IPS DF 6.9 (cell line): ENCODE measurements around the gene PPIL1.
"Not testable (repeated sequence)": the region's sequence is repeated elsewhere in the genome, so short reads cannot be mapped to it uniquely, and the experiment has no call there.

Experiments used
- DNase-seq: peaks from one replicate; pipeline ENCODE4 v3.0.0-alpha.2; 2013; ENCODE audit warnings: low read depth, low spot score
- H3K27ac ChIP-seq: one replicate; pipeline ENCODE4 v1.5.1; 2013; ENCODE audit warnings: low read length, control low read depth
- H3K27me3 ChIP-seq: 2 replicates; pipeline ENCODE4 v1.6.1; 2013; ENCODE audit warnings: mild to moderate bottlenecking, low read length; ENCODE audit not compliant: control insufficient read depth, insufficient read depth
- H3K36me3 ChIP-seq: 2 replicates; pipeline ENCODE4 v1.6.1; 2013; ENCODE audit warnings: low read length; ENCODE audit not compliant: control insufficient read depth, insufficient read depth
- H3K4me1 ChIP-seq: 2 replicates; pipeline ENCODE4 v1.6.1; 2013; ENCODE audit warnings: low read length; ENCODE audit not compliant: control insufficient read depth, insufficient read depth
- H3K4me3 ChIP-seq: 2 replicates; pipeline ENCODE4 v1.5.1; 2013; ENCODE audit warnings: mild to moderate bottlenecking, low read length
- H3K9me3 ChIP-seq: 2 replicates; pipeline ENCODE4 v1.6.1; 2013; ENCODE audit warnings: low read length, inconsistent platforms; ENCODE audit not compliant: control insufficient read depth, insufficient read depth
- WGBS: extraction: QIAGEN DNeasy Blood & Tissue Kit; methylation state at CpG from one replicate; pipeline ENCODE4 v1.1.7; 2013; ENCODE audit warnings: mixed read lengths, missing lambda C conversion rate; ENCODE audit not compliant: insufficient read length, insufficient coverage; 5-methylcytosine and 5-hydroxymethylcytosine counted together

The PPIL1 gene

DNA sequence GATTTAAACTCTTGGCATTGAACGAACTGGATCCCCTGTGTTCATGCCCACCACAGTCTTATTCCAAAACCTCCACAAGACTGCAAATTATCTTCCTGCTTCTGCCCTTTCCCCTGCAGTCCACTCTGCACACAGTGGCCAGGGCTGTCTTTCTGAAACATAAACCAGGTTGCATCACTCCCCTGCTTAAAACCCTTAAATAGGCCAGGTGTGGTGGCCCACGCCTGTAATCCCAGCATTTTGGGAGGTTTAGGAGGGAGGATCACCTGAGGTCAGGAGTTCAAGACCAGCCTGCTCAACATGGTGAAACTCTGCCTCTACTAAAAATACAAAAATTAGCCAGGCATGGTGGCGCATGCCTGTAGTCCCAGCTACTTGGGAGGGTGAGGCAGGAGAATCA, 61.6 kb downstream of the PPIL1 start:
- not testable (repeated sequence) for H3K27me3 ChIP-seq, H3K4me1 ChIP-seq, H3K9me3 ChIP-seq, H3K27ac ChIP-seq, DNase-seq, H3K36me3 ChIP-seq, H3K4me3 ChIP-seq
- no CpG with 5 or more reads among the region's 3 CpGs for WGBS

DNA sequence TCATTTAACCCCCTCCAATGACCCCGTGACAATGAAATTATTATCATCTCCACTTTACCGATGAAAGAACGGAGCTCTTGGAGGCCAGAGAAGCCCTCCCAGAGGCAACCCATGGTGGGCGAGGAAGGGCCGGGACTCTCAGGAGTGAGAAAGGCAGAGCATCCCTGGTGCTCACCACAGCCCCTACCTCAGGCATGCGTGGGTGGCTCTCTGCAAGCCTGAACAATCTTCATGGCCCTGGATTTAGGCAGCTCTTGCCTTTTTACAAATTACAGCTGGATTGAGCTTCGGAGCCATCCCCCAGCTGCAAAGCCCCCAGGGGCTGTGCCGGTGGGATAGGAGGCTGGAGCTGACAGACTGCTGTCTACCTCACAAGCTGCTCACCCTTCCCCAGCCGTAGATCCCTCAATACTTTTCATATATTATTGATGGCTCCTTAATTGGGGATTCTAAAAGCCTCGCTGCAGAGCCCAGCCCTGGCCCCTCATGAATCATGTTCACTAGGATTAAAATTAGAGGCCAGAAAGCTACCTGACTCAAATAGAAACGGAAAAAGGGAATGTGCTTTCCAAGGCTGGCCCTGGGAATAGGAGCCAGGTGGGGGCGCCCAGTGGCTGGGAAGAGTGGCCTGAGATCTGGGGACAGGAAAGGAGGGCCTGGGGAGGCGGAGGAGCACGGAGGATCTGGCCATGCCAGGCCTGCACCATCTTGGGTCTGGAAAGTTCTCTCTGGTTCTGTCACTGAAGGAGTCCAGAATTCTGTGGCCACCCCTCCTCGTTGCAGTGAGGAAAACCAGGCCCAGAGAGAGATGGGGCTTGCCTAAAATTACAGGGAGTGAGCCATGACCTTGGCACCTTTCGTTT, 64.4 kb downstream of the PPIL1 start:
- H3K4me3 ChIP-seq: no peak overlapping the region
- no peaks in the 10 kb centered on the region for H3K9me3 ChIP-seq
- 100% methylated on average over 2 of the region's 16 CpGs for WGBS
- no peaks in the 10 kb centered on the region; the same call in 1 of the 2 replicates for H3K4me1 ChIP-seq
- no peaks in the 10 kb centered on the region for H3K36me3 ChIP-seq
- DNase-seq: no peak
- no peak overlapping the region for H3K27ac ChIP-seq
- H3K27me3 ChIP-seq: no peaks in the 10 kb centered on the region

DNA sequence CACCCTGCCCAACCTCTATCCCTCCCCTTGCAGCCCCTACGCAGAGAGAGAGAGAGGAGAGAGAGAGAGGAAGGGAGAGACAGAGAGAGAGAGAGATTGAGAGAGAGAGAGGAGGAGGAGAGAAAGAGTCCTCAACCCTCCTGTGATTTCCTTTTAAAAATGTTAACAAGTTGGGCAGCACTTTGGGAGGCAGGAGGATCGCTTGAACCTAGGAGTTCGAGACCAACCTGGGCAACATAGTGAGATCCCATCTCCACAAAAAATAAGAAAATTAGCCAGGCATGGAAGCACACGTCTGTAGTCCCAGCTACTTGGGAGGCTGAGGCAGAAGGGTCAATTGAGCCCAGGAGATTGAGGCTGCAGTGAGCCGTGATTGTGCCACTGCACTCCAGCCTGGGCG, 65.4 kb downstream of the PPIL1 start:
- H3K27me3 ChIP-seq: no peaks in the 10 kb centered on the region
- no peaks in the 10 kb centered on the region for H3K36me3 ChIP-seq
- no peak for DNase-seq
- no peak overlapping the region for H3K27ac ChIP-seq
- no peaks in the 10 kb centered on the region for H3K9me3 ChIP-seq
- no peaks in the 10 kb centered on the region; the same call in 1 of the 2 replicates for H3K4me1 ChIP-seq
- no peak overlapping the region for H3K4me3 ChIP-seq
- WGBS: no CpG with 5 or more reads among the region's 6 CpGs

GRCh38 chr6:36808634-36809033, 66.0 kb downstream of the PPIL1 start:
- WGBS: no CpG with 5 or more reads among the region's 5 CpGs
- Histone ChIP-seq H3K4me1 (no peaks in the 10 kb centered on the region; the same call in 1 of the 2 replicates), H3K27me3 (no peaks in the 10 kb centered on the region), H3K36me3 (no peaks in the 10 kb centered on the region), H3K27ac (no peak overlapping the region), H3K9me3 (no peaks in the 10 kb centered on the region), H3K4me3 (no peak overlapping the region)
- DNase-seq: no peak

GRCh38 chr6:36807750-36808149, 66.9 kb downstream of the PPIL1 start:
- no CpG with 5 or more reads among the region's 7 CpGs for WGBS
- Histone ChIP-seq H3K4me1 (no peaks in the 10 kb centered on the region; the same call in 1 of the 2 replicates), H3K27ac (no peak overlapping the region), H3K36me3 (no peaks in the 10 kb centered on the region), H3K9me3 (no peaks in the 10 kb centered on the region), H3K4me3 (no peak overlapping the region), H3K27me3 (no peaks in the 10 kb centered on the region)
- DNase-seq: no peak

DNA sequence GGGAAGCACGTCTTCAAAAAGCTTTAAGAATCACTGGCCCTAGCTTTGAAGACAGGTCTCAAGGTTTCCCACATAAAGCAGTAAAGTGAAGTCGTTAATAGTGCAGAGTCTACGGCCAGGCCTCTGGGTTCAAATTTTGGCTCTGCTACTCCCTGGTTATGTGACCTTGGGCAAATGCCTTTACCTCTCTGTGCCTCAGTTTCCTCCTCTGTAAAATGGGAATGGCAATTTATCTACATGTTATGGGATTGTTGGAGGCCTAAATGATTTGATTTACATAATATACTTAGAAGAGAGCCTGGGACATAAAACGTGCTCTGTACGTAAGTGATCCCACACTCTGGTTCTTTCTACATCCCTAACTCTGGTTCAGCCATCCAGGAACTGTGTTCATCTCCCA, 67.5 kb downstream of the PPIL1 start:
- Histone ChIP-seq H3K4me1 (no peaks in the 10 kb centered on the region; the same call in 1 of the 2 replicates), H3K9me3 (no peaks in the 10 kb centered on the region), H3K4me3 (no peak overlapping the region), H3K27me3 (no peaks in the 10 kb centered on the region), H3K27ac (no peak overlapping the region), H3K36me3 (no peaks in the 10 kb centered on the region)
- DNase-seq: no peak
- WGBS: no CpG with 5 or more reads among the region's 5 CpGs

GRCh38 chr6:36805917-36806316, 68.7 kb downstream of the PPIL1 start:
- no CpG with 5 or more reads among the region's 8 CpGs for WGBS
- no peak overlapping the region for H3K4me3 ChIP-seq

DNA sequence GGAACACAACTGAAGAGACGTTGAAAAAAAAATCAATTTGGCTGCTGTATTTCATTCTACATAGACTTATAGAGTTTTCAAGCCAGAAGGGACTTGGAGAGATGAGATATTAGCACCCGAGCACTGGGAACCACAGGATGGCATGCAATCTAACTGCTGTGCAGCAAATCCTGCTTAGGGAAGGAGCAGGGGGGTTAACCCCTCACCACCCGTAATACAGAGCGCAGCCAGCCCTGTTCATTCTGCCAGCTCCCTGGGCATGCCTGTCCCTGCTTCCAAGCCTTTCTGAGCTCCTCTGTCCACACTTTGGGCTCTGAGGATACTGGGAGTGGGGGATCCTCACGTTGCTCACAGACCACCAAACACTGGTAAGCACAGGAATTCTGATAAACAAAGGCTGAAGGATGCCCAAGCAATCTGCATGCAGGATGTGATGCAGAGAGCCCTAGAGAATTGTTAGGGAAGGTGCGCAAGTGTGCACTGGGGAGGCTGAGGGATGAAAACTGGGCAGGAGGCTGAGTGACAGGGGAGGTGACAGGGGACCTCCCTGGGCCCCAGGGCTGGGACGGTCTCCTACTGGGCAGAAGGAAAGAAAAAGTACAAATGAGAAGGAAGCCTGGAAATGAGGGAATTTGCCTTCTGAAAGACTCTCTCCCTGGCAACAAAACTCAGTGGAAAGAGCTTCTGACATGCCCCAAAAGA, 69.4 kb downstream of the PPIL1 start:
- Histone ChIP-seq H3K9me3 (no peaks in the 10 kb centered on the region), H3K36me3 (no peaks in the 10 kb centered on the region), H3K27me3 (no peaks in the 10 kb centered on the region), H3K4me1 (no peaks in the 10 kb centered on the region; the same call in 1 of the 2 replicates), H3K27ac (no peak overlapping the region), H3K4me3 (no peak overlapping the region)
- no CpG with 5 or more reads among the region's 7 CpGs for WGBS
- DNase-seq: no peak

More at GRCh38 chr6:36805917-36806316, 68.7 kb downstream of the PPIL1 start:
- Histone ChIP-seq H3K4me1 (no peaks in the 10 kb centered on the region; the same call in 1 of the 2 replicates), H3K36me3 (no peaks in the 10 kb centered on the region), H3K27ac (no peak overlapping the region), H3K9me3 (no peaks in the 10 kb centered on the region), H3K27me3 (no peaks in the 10 kb centered on the region)
- no peak for DNase-seq
